SK-N-SH (cell line): ENCODE data around the gene ITGBL1.

ENCODE experiments used
- ELF1 ChIP-seq: IDR thresholded peaks from 2 replicates; pipeline ENCODE4 v1.4.0; 2012
- EP300 ChIP-seq, 2 experiments: IDR thresholded peaks; 2 replicates each; pipeline versions ENCODE4 v1.4.0 to v1.6.1; 2012; ENCODE audit warnings: borderline replicate concordance in 1 of 2, low read depth in 1 of 2, low read length in 1 of 2
- GATA2 ChIP-seq: sonication (generic); formaldehyde crosslinking; IDR thresholded peaks from 2 replicates; pipeline ENCODE4 v1.5.0; 2020; ENCODE audit warnings: mild to moderate bottlenecking, missing genetic modification reagents
- MAX ChIP-seq: IDR thresholded peaks from 2 replicates; pipeline ENCODE4 v1.4.0; 2012; ENCODE audit warnings: low read depth
- MXI1 ChIP-seq: IDR thresholded peaks from 2 replicates; pipeline ENCODE4 v1.6.1; 2012; ENCODE audit warnings: mild to moderate bottlenecking, low read depth, low read length, improper control_type of control experiment
- NFIC ChIP-seq: IDR thresholded peaks from 2 replicates; pipeline ENCODE4 v1.4.0; 2012; ENCODE audit warnings: borderline replicate concordance
- POLR2AphosphoS5 ChIP-seq: IDR thresholded peaks from 2 replicates; pipeline ENCODE4 v1.6.1; 2012; ENCODE audit warnings: low read depth, low read length
- REST ChIP-seq: IDR thresholded peaks from 2 replicates; pipeline ENCODE4 v1.6.1; 2012; ENCODE audit warnings: mild to moderate bottlenecking, low read depth, low read length, moderate library complexity
- SIN3A ChIP-seq: IDR thresholded peaks from 2 replicates; pipeline ENCODE4 v1.6.1; 2012; ENCODE audit warnings: low read depth, mild to moderate bottlenecking, low read length, moderate library complexity, borderline replicate concordance
- SMC3 ChIP-seq: IDR thresholded peaks from 2 replicates; pipeline ENCODE4 v1.6.1; 2012; ENCODE audit warnings: low read depth, low read length, improper control_type of control experiment
- TAF1 ChIP-seq: IDR thresholded peaks from 2 replicates; pipeline ENCODE4 v1.6.1; 2012; ENCODE audit warnings: low read depth, mild to moderate bottlenecking, low read length, moderate library complexity, borderline replicate concordance
- USF2 ChIP-seq: fragments of 150-350 bp; IDR thresholded peaks from 2 replicates; pipeline ENCODE4 v1.6.1; 2017; ENCODE audit warnings: antibody characterized with exemption, low read length, low read depth, borderline replicate concordance
- TF ChIP-seq, protein P1 (sequence below): fragments of 200-600 bp; sonication (generic); IDR thresholded peaks from 2 replicates; pipeline ENCODE4 v1.6.1; 2017; ENCODE audit warnings: antibody characterized with exemption, mild to moderate bottlenecking, moderate library complexity

GRCh38 chr13:101552786-101553185, 100.3 kb downstream of the ITGBL1 start:
- TF ChIP-seq TAF1, result no peak
- TF ChIP-seq POLR2AphosphoS5, result no peak
- no peak for TF ChIP-seq MAX
- TF ChIP-seq, protein P1, sequence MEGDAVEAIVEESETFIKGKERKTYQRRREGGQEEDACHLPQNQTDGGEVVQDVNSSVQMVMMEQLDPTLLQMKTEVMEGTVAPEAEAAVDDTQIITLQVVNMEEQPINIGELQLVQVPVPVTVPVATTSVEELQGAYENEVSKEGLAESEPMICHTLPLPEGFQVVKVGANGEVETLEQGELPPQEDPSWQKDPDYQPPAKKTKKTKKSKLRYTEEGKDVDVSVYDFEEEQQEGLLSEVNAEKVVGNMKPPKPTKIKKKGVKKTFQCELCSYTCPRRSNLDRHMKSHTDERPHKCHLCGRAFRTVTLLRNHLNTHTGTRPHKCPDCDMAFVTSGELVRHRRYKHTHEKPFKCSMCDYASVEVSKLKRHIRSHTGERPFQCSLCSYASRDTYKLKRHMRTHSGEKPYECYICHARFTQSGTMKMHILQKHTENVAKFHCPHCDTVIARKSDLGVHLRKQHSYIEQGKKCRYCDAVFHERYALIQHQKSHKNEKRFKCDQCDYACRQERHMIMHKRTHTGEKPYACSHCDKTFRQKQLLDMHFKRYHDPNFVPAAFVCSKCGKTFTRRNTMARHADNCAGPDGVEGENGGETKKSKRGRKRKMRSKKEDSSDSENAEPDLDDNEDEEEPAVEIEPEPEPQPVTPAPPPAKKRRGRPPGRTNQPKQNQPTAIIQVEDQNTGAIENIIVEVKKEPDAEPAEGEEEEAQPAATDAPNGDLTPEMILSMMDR, result no peak
- no peak for TF ChIP-seq SIN3A
- TF ChIP-seq NFIC, result no peak
- TF ChIP-seq ELF1, result no peak
- no peak for TF ChIP-seq USF2
- no peak for TF ChIP-seq EP300 (IDR thresholded peaks at IDR 0.05; ENCODE audit: borderline replicate concordance in 1 of 2, low read depth in 1 of 2, low read length in 1 of 2)
- no peak for TF ChIP-seq GATA2 (CRISPR knock-in tag)
- no peak for TF ChIP-seq MXI1
- TF ChIP-seq SMC3, result no peak
- TF ChIP-seq REST, result no peak
